PC-9 (cell line): ENCODE data around the gene C2orf74. TPM values are rescaled to one million over a fixed set of nuclear protein-coding genes. Genes with fewer than 3 reads are reported as not detected.

Experiments
- BruUV-seq: library from RNA; stranded (reverse); fragments of 400-500 nt; replicated peaks from 2 replicates; lab custom pipeline; 2021; lab: Mats Ljungman, UMichigan
- CTCF ChIA-PET: fragments of 300-600 bp; sonication (Branson Sonifier 250); formaldehyde crosslinking; loops from one replicate; lab custom pipeline; 2022; ENCODE audit warnings: antibody characterized with exemption; lab: Charles Lee
- POLR2A ChIA-PET: fragments of 300-600 bp; sonication (Branson Sonifier 250); formaldehyde crosslinking; loops from one replicate; lab custom pipeline; 2022; ENCODE audit warnings: antibody characterized with exemption; ENCODE audit not compliant: unreplicated experiment; lab: Charles Lee
- DNase-seq, 2 experiments: peaks; one replicate each; pipeline versions ENCODE4 v3.0.0 to v3.0.0-alpha.2; 2015 to 2022; ENCODE audit warnings: mixed read lengths in 1 of 2
- H2AFZ ChIP-seq: fragments of 200-600 bp; sonication (generic); 2 replicates; pipeline ENCODE4 v1.8.1; 2017; ENCODE audit warnings: antibody characterized with exemption
- H3F3A ChIP-seq: fragments of 200-600 bp; sonication (generic); 2 replicates; pipeline ENCODE4 v1.8.1; 2017; ENCODE audit warnings: antibody characterized with exemption, mild to moderate bottlenecking, low read depth; ENCODE audit not compliant: insufficient read depth
- H3K27ac ChIP-seq: fragments of 200-600 bp; sonication (generic); 2 replicates; pipeline ENCODE4 v1.6.1; 2016; ENCODE audit warnings: mixed run types
- H3K27me3 ChIP-seq: fragments of 200-600 bp; sonication (generic); 2 replicates; pipeline ENCODE4 v1.6.1; 2016; ENCODE audit warnings: low read depth, mixed run types; ENCODE audit not compliant: insufficient read depth
- H3K36me3 ChIP-seq: fragments of 200-600 bp; sonication (generic); 2 replicates; pipeline ENCODE4 v1.6.1; 2016; ENCODE audit warnings: low read depth, mixed run types
- H3K4me1 ChIP-seq: fragments of 200-600 bp; sonication (generic); replicated peaks from 2 replicates; pipeline ENCODE4 v1.6.1; 2016; ENCODE audit warnings: mixed run types; ENCODE audit not compliant: insufficient read depth
- H3K4me2 ChIP-seq: fragments of 200-600 bp; sonication (generic); 2 replicates; pipeline ENCODE4 v1.6.1; 2017; ENCODE audit warnings: mixed run types
- H3K4me3 ChIP-seq: fragments of 200-600 bp; sonication (generic); 2 replicates; pipeline ENCODE4 v1.6.1; 2016; ENCODE audit warnings: mixed run types
- H3K79me2 ChIP-seq: fragments of 200-600 bp; sonication (generic); 2 replicates; pipeline ENCODE4 v1.6.1; 2017; ENCODE audit warnings: low read depth, mixed run types
- H3K9me2 ChIP-seq: fragments of 200-600 bp; sonication (generic); 2 replicates; pipeline ENCODE4 v1.8.1; 2017; ENCODE audit warnings: mild to moderate bottlenecking; ENCODE audit not compliant: insufficient read depth
- H3K9me3 ChIP-seq: fragments of 200-600 bp; sonication (generic); 2 replicates; pipeline ENCODE4 v1.8.1; 2016; ENCODE audit warnings: low read depth; ENCODE audit not compliant: insufficient read depth
- H4K20me1 ChIP-seq: fragments of 200-600 bp; sonication (generic); 2 replicates; pipeline ENCODE4 v1.8.1; 2017; ENCODE audit not compliant: insufficient read depth
- EZH2 ChIP-seq: fragments of 200-600 bp; sonication (generic); IDR thresholded peaks from 2 replicates; pipeline ENCODE4 v1.8.0; 2017; ENCODE audit warnings: antibody characterized with exemption, low read depth
- intact Hi-C: fragments of 100-400 bp; cut with micrococcal nuclease; formaldehyde crosslinking; loops from one replicate; pipeline ENCODE4 v1.10.0; 2022; ENCODE audit not compliant: unreplicated experiment
- total RNA-seq: library from RNA; stranded (reverse); gene quantifications from 2 replicates; pipeline ENCODE4 v1.2.3, GENCODE V29; 2021
- TF ChIP-seq, protein P1 (sequence below): fragments of 200-600 bp; sonication (generic); conservative IDR thresholded peaks from 2 replicates; pipeline ENCODE4 v1.6.1; 2017; ENCODE audit warnings: mixed run types, antibody characterized with exemption, mild to moderate bottlenecking, moderate library complexity

Gene C2orf74
- total RNA-seq, 1 experiment from 2014 or later, result 19.2 TPM

- intact Hi-C loops, result loop anchor here (10.0 kb wide), 1 partner anchor 160 kb away; the partner anchor contains the start of genes PEX13 and PUS10
- TF ChIP-seq EZH2, result no peak
- TF ChIP-seq, protein P1, sequence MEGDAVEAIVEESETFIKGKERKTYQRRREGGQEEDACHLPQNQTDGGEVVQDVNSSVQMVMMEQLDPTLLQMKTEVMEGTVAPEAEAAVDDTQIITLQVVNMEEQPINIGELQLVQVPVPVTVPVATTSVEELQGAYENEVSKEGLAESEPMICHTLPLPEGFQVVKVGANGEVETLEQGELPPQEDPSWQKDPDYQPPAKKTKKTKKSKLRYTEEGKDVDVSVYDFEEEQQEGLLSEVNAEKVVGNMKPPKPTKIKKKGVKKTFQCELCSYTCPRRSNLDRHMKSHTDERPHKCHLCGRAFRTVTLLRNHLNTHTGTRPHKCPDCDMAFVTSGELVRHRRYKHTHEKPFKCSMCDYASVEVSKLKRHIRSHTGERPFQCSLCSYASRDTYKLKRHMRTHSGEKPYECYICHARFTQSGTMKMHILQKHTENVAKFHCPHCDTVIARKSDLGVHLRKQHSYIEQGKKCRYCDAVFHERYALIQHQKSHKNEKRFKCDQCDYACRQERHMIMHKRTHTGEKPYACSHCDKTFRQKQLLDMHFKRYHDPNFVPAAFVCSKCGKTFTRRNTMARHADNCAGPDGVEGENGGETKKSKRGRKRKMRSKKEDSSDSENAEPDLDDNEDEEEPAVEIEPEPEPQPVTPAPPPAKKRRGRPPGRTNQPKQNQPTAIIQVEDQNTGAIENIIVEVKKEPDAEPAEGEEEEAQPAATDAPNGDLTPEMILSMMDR, result no peak
- DNase-seq, result no peak
- Histone ChIP-seq H3K4me1 (peaks cover 26% of the 10 kb centered on the region), H3K36me3 (peaks cover 13% of the 10 kb centered on the region), H3K4me2 (no peak overlapping the region), H3K4me3 (no peak overlapping the region), H3K27ac (no peak overlapping the region), H4K20me1 (no peaks in the 10 kb centered on the region), H2AFZ (no peak overlapping the region), H3K9me3 (no peaks in the 10 kb centered on the region), H3K9me2 (no peaks in the 10 kb centered on the region), H3K27me3 (no peaks in the 10 kb centered on the region), H3F3A (no peaks in the 10 kb centered on the region), H3K79me2 (peaks cover 26% of the 10 kb centered on the region)
- ChIA-PET CTCF (no interaction called here), POLR2A (interaction anchor here (0.6 kb wide), 2 partner anchors 30 to 118 kb away, joined by 3 to 7 read pairs; no protein-coding TSS in a partner anchor)
- no TSS peak for BruUV-seq
Observed at GRCh38 chr2:61175036-61175435, 13.0 kb downstream of the C2orf74 start.

- no peak for TF ChIP-seq EZH2
- Histone ChIP-seq H2AFZ (peak overlapping the region; percentile 93), H3K36me3 (peaks cover 27% of the 10 kb centered on the region), H3K4me2 (peak overlapping the region; percentile 97), H3K27ac (peak overlapping the region; percentile 89), H3F3A (no peaks in the 10 kb centered on the region), H3K9me3 (no peaks in the 10 kb centered on the region), H3K79me2 (peaks cover 34% of the 10 kb centered on the region), H3K4me3 (peak overlapping the region; percentile 62), H3K4me1 (peaks cover 29% of the 10 kb centered on the region), H3K27me3 (no peaks in the 10 kb centered on the region), H3K9me2 (no peaks in the 10 kb centered on the region), H4K20me1 (0 out of 2 replicates have a peak, but pooled peaks cover 4% of the 10 kb centered on the region)
- no TSS peak for BruUV-seq
- CTCF ChIA-PET, result no interaction called here
- peak; percentile 81 to 99 for DNase-seq
- POLR2A ChIA-PET, result interaction anchor here (0.5 to 1.3 kb wide), 7 partner anchors 28 to 1367 kb away, joined by 3 to 7 read pairs (median 3); no protein-coding TSS in a partner anchor
- intact Hi-C loops, result loop anchor here (2.0 to 10.0 kb wide), 2 partner anchors 32 to 162 kb away; partner anchors contain the start of genes PEX13 and PUS10
Observed at GRCh38 chr2:61176755-61177726, 15.1 kb downstream of the C2orf74 start.

DNA sequence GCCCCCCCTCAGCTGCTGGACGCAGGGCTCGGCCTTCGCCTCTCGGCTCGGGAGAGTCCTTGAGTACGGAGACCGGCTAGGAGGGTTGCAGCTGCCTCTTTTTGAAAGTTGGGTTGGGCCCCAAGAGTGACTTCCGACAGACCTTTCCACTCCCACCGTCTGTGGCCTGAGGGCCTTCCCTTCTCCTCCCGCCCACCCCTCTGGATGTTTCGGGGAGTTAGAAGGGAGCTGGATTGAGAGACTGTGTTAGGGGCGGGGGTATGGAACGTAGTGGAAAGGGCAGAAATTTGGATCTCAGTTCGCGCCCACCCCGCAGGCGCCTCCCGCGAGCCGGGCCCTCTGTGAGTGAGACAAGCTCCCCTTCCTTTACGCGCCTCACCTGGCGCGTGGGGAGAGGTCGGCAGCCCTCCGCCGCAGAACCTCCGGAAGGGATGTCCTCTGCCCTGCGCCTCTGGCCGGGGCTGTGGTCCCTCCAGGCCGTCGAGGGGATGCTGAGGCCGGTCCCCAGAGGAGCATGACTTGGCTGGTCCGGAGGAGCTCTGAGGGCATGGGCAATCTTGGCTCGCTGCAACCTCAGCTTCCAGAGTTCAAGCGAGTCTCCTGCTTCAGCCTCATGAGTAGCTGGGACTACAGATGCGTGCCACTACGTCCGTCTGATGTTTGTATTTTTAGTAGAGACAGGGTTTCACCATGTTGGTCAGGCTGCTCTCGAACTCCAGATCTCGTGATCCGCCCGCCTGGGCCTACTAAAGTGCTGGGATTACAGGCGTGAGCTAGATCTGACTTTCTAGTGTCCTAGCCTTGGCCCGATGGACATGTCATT, 15.9 kb downstream of the C2orf74 start:
- intact Hi-C loops, result loop anchor here (2.0 to 10.0 kb wide), 2 partner anchors 33 to 163 kb away; partner anchors contain the start of genes PEX13 and PUS10
- ChIA-PET POLR2A (interaction anchor here (0.6 to 1.3 kb wide), 6 partner anchors 29 to 595 kb away, joined by 3 to 5 read pairs (median 3); no protein-coding TSS in a partner anchor), CTCF (no interaction called here)
- peak overlapping the region; percentile 62 for H3K4me3 ChIP-seq
- peak overlapping the region; percentile 97 for H3K4me2 ChIP-seq
- TSS peak; percentile 38 for BruUV-seq
- peak overlapping the region; percentile 93 for H2AFZ ChIP-seq
- no peaks in the 10 kb centered on the region for H3F3A ChIP-seq
- peaks cover 38% of the 10 kb centered on the region for H3K79me2 ChIP-seq
- peaks cover 34% of the 10 kb centered on the region for H3K36me3 ChIP-seq
- TF ChIP-seq, protein P1, result no peak
- TF ChIP-seq EZH2, result no peak
- H3K27ac ChIP-seq, result peak overlapping the region; percentile 89
- no peaks in the 10 kb centered on the region for H3K9me3 ChIP-seq
- no peaks in the 10 kb centered on the region for H3K27me3 ChIP-seq
- DNase-seq, result no peak
- peaks cover 29% of the 10 kb centered on the region for H3K4me1 ChIP-seq
- 0 out of 2 replicates have a peak, but pooled peaks cover 4% of the 10 kb centered on the region for H4K20me1 ChIP-seq
- H3K9me2 ChIP-seq, result no peaks in the 10 kb centered on the region
